HepG2 (cell line): ENCODE measurements around the gene SLC9A9.

Experiments
- POGZ ChIP-seq: sonication (generic); formaldehyde crosslinking; IDR thresholded peaks from 2 replicates; pipeline ENCODE4 v1.4.0; 2020; ENCODE audit warnings: mild to moderate bottlenecking, missing genetic modification reagents
- TF ChIP-seq, protein P1 (sequence below): sonication (generic); formaldehyde crosslinking; IDR thresholded peaks from 2 replicates; pipeline ENCODE4 v1.4.0; 2020; ENCODE audit warnings: missing genetic modification reagents

DNA sequence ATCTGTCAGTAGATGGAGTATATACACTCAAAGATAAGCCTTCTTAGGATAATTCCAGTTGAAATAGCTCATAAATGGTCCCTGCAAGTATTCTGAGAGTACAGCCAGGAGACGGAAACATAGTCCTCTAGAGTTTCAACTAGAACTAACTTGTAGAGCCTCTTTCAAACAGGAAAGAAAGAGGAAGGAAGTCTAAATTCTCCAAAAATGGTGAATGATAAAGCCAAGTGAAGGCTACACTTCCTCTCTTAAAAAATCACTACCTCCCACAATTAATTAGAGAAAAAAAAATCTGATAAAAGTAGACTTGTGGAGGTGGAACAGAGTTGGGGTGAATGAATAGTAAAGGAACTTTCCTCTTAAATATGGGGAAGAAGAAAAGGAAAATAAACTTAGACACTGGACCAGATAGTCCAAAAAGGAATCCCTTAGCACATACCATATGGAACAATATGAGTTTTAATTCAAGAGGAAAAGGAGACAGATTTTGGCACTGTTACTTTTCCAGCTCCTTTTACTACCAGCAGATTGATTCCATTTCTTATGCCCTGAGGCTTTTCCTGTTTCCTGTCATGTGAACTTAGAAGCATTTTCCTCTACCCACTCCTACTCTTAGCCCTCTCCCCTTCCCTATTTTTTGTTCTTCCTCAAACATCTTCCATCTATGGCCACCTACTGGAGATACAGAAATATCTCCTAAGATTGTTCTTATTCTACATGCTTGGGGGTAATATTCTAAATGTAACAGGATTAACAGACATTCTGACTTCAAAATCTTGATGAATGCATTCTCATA lies 521.1 kb downstream of the SLC9A9 start:
- TF ChIP-seq, protein P1, sequence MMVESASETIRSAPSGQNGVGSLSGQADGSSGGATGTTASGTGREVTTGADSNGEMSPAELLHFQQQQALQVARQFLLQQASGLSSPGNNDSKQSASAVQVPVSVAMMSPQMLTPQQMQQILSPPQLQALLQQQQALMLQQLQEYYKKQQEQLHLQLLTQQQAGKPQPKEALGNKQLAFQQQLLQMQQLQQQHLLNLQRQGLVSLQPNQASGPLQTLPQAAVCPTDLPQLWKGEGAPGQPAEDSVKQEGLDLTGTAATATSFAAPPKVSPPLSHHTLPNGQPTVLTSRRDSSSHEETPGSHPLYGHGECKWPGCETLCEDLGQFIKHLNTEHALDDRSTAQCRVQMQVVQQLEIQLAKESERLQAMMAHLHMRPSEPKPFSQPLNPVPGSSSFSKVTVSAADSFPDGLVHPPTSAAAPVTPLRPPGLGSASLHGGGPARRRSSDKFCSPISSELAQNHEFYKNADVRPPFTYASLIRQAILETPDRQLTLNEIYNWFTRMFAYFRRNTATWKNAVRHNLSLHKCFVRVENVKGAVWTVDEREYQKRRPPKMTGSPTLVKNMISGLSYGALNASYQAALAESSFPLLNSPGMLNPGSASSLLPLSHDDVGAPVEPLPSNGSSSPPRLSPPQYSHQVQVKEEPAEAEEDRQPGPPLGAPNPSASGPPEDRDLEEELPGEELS (CRISPR knock-in tag), result no peak
- TF ChIP-seq POGZ (CRISPR knock-in tag), result no peak
